Measurements from ENCODE around the gene STRN4. TPM values are rescaled to one million over a fixed set of nuclear protein-coding genes. Genes with fewer than 3 reads are reported as not detected.

Gene STRN4
- total RNA-seq, 1 donor from 2014 or later = 151 TPM

- Histone ChIP-seq H3K36me3 (peaks cover 92 to 94% of the 10 kb centered on the region in 2 donors), H3K27me3 (no peaks in the 10 kb centered on the region), H3K27ac (no peak overlapping the region), H3K9me3 (no peaks in the 10 kb centered on the region), H3K4me1 (no peaks in the 10 kb centered on the region), H3K4me3 (no peak overlapping the region)
- no peak for DNase-seq (ENCODE audit: low spot score in 2 of 2)
- TF ChIP-seq, protein P1, sequence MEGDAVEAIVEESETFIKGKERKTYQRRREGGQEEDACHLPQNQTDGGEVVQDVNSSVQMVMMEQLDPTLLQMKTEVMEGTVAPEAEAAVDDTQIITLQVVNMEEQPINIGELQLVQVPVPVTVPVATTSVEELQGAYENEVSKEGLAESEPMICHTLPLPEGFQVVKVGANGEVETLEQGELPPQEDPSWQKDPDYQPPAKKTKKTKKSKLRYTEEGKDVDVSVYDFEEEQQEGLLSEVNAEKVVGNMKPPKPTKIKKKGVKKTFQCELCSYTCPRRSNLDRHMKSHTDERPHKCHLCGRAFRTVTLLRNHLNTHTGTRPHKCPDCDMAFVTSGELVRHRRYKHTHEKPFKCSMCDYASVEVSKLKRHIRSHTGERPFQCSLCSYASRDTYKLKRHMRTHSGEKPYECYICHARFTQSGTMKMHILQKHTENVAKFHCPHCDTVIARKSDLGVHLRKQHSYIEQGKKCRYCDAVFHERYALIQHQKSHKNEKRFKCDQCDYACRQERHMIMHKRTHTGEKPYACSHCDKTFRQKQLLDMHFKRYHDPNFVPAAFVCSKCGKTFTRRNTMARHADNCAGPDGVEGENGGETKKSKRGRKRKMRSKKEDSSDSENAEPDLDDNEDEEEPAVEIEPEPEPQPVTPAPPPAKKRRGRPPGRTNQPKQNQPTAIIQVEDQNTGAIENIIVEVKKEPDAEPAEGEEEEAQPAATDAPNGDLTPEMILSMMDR (IDR thresholded peaks at IDR 0.05) = no peak
- intact Hi-C loops (cut with DNase I) = loop anchor here (1.0 kb wide), 1 partner anchor 23 kb away; no protein-coding TSS in a partner anchor
Measured at GRCh38 chr19:46727757-46728156, 18.5 kb downstream of the STRN4 start.

- TF ChIP-seq, protein P1 (IDR thresholded peaks at IDR 0.05) = no peak
- DNase-seq (ENCODE audit: low spot score in 2 of 2) = no peak
- peaks cover 93 to 94% of the 10 kb centered on the region in 2 donors for H3K36me3 ChIP-seq
Measured at GRCh38 chr19:46726971-46727501, 19.2 kb downstream of the STRN4 start.

DNA sequence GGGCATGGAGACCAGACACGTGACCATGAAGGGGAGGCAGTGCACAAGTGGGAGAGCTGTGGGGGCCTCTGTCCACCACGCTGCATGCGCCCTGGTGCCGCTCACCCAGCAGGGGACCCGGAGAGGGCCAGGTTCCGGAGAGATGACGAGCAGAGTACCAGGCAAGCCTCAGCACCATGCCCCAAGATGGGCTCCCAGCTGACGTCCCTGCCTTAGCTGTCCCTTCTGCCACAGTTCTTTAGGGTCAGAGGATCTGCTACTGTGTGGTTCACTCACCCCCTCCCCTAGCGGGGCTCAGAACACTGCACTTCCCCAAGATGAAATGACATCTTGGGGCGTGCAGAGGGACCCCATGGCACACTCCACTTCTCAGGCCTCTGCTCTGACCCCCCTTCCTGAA lies 19.7 kb downstream of the STRN4 start:
- H3K4me1 ChIP-seq = no peaks in the 10 kb centered on the region
- H3K9me3 ChIP-seq = no peaks in the 10 kb centered on the region
- DNase-seq (ENCODE audit: low spot score in 2 of 2) = no peak
- no peak overlapping the region for H3K27ac ChIP-seq
- intact Hi-C loops (cut with DNase I) = no loop called here
- H3K4me3 ChIP-seq = no peak overlapping the region
- H3K36me3 ChIP-seq = peaks cover 97 to 99% of the 10 kb centered on the region in 2 donors
- TF ChIP-seq, protein P1 (IDR thresholded peaks at IDR 0.05) = no peak
- no peaks in the 10 kb centered on the region for H3K27me3 ChIP-seq

More at GRCh38 chr19:46726971-46727501, 19.2 kb downstream of the STRN4 start:
- Histone ChIP-seq H3K9me3 (no peaks in the 10 kb centered on the region), H3K27ac (no peak overlapping the region), H3K4me3 (no peak overlapping the region), H3K27me3 (no peaks in the 10 kb centered on the region), H3K4me1 (no peaks in the 10 kb centered on the region)
- intact Hi-C loops (cut with DNase I) = no loop called here

- H3K9me3 ChIP-seq = no peaks in the 10 kb centered on the region
- no peak overlapping the region for H3K4me3 ChIP-seq
- no peaks in the 10 kb centered on the region for H3K4me1 ChIP-seq
- H3K27ac ChIP-seq = no peak overlapping the region
- intact Hi-C loops (cut with DNase I) = no loop called here
- H3K27me3 ChIP-seq = no peaks in the 10 kb centered on the region
- no peak for DNase-seq (ENCODE audit: low spot score in 2 of 2)
- TF ChIP-seq, protein P1 (IDR thresholded peaks at IDR 0.05) = no peak
- peaks cover 98 to 100% of the 10 kb centered on the region in 2 donors for H3K36me3 ChIP-seq
Measured at GRCh38 chr19:46725859-46726393, 20.3 kb downstream of the STRN4 start.

- intact Hi-C loops (cut with DNase I) = no loop called here
- H3K36me3 ChIP-seq = peaks cover 98 to 100% of the 10 kb centered on the region in 2 donors
- H3K27ac ChIP-seq = no peak overlapping the region
- DNase-seq (ENCODE audit: low spot score in 2 of 2) = no peak
- H3K9me3 ChIP-seq = no peaks in the 10 kb centered on the region
- TF ChIP-seq, protein P1 (IDR thresholded peaks at IDR 0.05) = no peak
- H3K4me1 ChIP-seq = no peaks in the 10 kb centered on the region
- H3K4me3 ChIP-seq = no peak overlapping the region
- no peaks in the 10 kb centered on the region for H3K27me3 ChIP-seq
Measured at GRCh38 chr19:46725036-46725820, 21.0 kb downstream of the STRN4 start.
